ENCODE data around the gene LRP1B. TPM values are rescaled to one million over a fixed set of nuclear protein-coding genes. Genes with fewer than 3 reads are reported as not detected.

LRP1B gene
- polyA plus RNA-seq, 1 of the 3 experiments (the other 2 are of a cell fraction): 0.28 TPM

DNA sequence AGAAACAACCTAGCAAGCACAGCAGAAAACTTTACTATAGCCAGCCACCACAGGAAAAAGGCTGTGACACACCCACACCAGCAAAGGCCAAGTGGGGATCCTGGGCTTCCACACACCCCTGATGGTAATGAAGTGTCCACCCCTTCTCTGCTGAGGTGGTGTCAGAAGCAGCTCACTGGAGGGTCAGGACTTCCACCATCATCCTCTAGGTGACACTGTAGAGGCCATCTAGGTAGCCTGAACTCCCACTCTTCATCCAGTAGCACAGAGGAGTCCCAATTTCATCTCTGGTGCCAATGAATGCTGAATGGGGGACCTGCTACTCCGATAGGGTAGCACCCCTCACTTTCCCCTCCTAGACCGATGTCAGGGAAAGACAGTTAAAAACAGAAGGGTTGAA lies 1544.4 kb downstream of the LRP1B start:
- 88% methylated on average over 2 of the region's 2 CpGs for WGBS (ENCODE audit: low lambda C conversion rate)
- Histone ChIP-seq H3K27ac (ENCODE audit: low read depth in 2 of 2, low read length in 1 of 2) (no peak overlapping the region), H3K9me3 (no peaks in the 10 kb centered on the region), H3K9me2 (no peaks in the 10 kb centered on the region), H3F3A (replicated peaks; ENCODE audit: insufficient read depth) (no peaks in the 10 kb centered on the region), H2AFZ (ENCODE audit: low read depth) (no peak overlapping the region), H3K4me2 (no peak overlapping the region), H3K27me3 (ENCODE audit: insufficient read depth) (no peaks in the 10 kb centered on the region), H3K79me2 (ENCODE audit: insufficient read depth) (no peaks in the 10 kb centered on the region), H4K20me1 (ENCODE audit: insufficient read depth) (no peaks in the 10 kb centered on the region), H3K36me3 (replicated peaks in 1 of 2; ENCODE audit: control insufficient read depth in 1 of 2, insufficient read depth in 2 of 2, low read length in 1 of 2) (no peaks in the 10 kb centered on the region), H3K4me3 (ENCODE audit: low read depth in 2 of 2, low read length in 1 of 2) (no peak overlapping the region), H3K9ac (no peak overlapping the region), H3K4me1 (ENCODE audit: control insufficient read depth in 1 of 2, insufficient read depth in 2 of 2, low read depth in 1 of 2, low read length in 1 of 2) (no peaks in the 10 kb centered on the region; a peak in 1 of 4 replicates)
- CTCF ChIA-PET: interaction anchor here (1.2 to 1.7 kb wide), 4 partner anchors 11 to 134 kb away, joined by 3 to 4 read pairs (median 4); no protein-coding TSS in a partner anchor
- DNase-seq: peak; percentile 21
- no peak for TF ChIP-seq EP300 (IDR thresholded peaks at IDR 0.05; ENCODE audit: borderline replicate concordance in 1 of 2, low read depth in 1 of 2, low read length in 1 of 2)
- TF ChIP-seq, protein P1, sequence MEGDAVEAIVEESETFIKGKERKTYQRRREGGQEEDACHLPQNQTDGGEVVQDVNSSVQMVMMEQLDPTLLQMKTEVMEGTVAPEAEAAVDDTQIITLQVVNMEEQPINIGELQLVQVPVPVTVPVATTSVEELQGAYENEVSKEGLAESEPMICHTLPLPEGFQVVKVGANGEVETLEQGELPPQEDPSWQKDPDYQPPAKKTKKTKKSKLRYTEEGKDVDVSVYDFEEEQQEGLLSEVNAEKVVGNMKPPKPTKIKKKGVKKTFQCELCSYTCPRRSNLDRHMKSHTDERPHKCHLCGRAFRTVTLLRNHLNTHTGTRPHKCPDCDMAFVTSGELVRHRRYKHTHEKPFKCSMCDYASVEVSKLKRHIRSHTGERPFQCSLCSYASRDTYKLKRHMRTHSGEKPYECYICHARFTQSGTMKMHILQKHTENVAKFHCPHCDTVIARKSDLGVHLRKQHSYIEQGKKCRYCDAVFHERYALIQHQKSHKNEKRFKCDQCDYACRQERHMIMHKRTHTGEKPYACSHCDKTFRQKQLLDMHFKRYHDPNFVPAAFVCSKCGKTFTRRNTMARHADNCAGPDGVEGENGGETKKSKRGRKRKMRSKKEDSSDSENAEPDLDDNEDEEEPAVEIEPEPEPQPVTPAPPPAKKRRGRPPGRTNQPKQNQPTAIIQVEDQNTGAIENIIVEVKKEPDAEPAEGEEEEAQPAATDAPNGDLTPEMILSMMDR (IDR thresholded peaks at IDR 0.05): peak; percentile 57
- TF ChIP-seq, protein P2, sequence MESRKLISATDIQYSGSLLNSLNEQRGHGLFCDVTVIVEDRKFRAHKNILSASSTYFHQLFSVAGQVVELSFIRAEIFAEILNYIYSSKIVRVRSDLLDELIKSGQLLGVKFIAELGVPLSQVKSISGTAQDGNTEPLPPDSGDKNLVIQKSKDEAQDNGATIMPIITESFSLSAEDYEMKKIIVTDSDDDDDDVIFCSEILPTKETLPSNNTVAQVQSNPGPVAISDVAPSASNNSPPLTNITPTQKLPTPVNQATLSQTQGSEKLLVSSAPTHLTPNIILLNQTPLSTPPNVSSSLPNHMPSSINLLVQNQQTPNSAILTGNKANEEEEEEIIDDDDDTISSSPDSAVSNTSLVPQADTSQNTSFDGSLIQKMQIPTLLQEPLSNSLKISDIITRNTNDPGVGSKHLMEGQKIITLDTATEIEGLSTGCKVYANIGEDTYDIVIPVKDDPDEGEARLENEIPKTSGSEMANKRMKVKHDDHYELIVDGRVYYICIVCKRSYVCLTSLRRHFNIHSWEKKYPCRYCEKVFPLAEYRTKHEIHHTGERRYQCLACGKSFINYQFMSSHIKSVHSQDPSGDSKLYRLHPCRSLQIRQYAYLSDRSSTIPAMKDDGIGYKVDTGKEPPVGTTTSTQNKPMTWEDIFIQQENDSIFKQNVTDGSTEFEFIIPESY (IDR thresholded peaks at IDR 0.05; ENCODE audit: borderline replicate concordance, low read depth): no peak
- no peak for TF ChIP-seq TAF1 (IDR thresholded peaks at IDR 0.05; ENCODE audit: borderline replicate concordance, low read depth, low read length)
- TF ChIP-seq RFX5 (IDR thresholded peaks at IDR 0.05; ENCODE audit: low read length): no peak
- no peak for TF ChIP-seq SIN3A (IDR thresholded peaks at IDR 0.05; ENCODE audit: borderline replicate concordance, low read depth, low read length)
- peak; percentile 40 for TF ChIP-seq RAD21 (IDR thresholded peaks at IDR 0.05; ENCODE audit: low read length)
- TF ChIP-seq, protein P3, sequence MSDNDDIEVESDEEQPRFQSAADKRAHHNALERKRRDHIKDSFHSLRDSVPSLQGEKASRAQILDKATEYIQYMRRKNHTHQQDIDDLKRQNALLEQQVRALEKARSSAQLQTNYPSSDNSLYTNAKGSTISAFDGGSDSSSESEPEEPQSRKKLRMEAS (IDR thresholded peaks at IDR 0.05; ENCODE audit: low read depth): no peak
- TF ChIP-seq SMC3 (IDR thresholded peaks at IDR 0.05; ENCODE audit: low read depth, low read length): peak; percentile 35; the same call in 1 of the 2 replicates
- TF ChIP-seq, protein P4, sequence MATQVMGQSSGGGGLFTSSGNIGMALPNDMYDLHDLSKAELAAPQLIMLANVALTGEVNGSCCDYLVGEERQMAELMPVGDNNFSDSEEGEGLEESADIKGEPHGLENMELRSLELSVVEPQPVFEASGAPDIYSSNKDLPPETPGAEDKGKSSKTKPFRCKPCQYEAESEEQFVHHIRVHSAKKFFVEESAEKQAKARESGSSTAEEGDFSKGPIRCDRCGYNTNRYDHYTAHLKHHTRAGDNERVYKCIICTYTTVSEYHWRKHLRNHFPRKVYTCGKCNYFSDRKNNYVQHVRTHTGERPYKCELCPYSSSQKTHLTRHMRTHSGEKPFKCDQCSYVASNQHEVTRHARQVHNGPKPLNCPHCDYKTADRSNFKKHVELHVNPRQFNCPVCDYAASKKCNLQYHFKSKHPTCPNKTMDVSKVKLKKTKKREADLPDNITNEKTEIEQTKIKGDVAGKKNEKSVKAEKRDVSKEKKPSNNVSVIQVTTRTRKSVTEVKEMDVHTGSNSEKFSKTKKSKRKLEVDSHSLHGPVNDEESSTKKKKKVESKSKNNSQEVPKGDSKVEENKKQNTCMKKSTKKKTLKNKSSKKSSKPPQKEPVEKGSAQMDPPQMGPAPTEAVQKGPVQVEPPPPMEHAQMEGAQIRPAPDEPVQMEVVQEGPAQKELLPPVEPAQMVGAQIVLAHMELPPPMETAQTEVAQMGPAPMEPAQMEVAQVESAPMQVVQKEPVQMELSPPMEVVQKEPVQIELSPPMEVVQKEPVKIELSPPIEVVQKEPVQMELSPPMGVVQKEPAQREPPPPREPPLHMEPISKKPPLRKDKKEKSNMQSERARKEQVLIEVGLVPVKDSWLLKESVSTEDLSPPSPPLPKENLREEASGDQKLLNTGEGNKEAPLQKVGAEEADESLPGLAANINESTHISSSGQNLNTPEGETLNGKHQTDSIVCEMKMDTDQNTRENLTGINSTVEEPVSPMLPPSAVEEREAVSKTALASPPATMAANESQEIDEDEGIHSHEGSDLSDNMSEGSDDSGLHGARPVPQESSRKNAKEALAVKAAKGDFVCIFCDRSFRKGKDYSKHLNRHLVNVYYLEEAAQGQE (IDR thresholded peaks at IDR 0.05; ENCODE audit: low read depth, low read length): no peak
- no peak for TF ChIP-seq FOSL2 (IDR thresholded peaks at IDR 0.05; ENCODE audit: borderline replicate concordance, low read depth)
- TF ChIP-seq, protein P5, sequence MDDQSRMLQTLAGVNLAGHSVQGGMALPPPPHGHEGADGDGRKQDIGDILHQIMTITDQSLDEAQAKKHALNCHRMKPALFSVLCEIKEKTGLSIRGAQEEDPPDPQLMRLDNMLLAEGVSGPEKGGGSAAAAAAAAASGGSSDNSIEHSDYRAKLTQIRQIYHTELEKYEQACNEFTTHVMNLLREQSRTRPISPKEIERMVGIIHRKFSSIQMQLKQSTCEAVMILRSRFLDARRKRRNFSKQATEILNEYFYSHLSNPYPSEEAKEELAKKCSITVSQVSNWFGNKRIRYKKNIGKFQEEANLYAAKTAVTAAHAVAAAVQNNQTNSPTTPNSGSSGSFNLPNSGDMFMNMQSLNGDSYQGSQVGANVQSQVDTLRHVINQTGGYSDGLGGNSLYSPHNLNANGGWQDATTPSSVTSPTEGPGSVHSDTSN (IDR thresholded peaks at IDR 0.05): no peak
- TF ChIP-seq, protein P6, sequence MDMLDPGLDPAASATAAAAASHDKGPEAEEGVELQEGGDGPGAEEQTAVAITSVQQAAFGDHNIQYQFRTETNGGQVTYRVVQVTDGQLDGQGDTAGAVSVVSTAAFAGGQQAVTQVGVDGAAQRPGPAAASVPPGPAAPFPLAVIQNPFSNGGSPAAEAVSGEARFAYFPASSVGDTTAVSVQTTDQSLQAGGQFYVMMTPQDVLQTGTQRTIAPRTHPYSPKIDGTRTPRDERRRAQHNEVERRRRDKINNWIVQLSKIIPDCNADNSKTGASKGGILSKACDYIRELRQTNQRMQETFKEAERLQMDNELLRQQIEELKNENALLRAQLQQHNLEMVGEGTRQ (IDR thresholded peaks at IDR 0.05; ENCODE audit: borderline replicate concordance, low read depth, low read length): no peak
- no peak for TF ChIP-seq GATA2 (CRISPR knock-in tag; IDR thresholded peaks at IDR 0.05)
- POLR2A ChIA-PET: no interaction called here
